ENCODE results near the gene PCSK4. TPM values are rescaled to one million over a fixed set of nuclear protein-coding genes. Genes with fewer than 3 reads are reported as not detected.

Gene PCSK4
- total and polyA plus RNA-seq, 9 of the 15 experiments (the other 6 are each of a cell fraction or from before 2014, with no cell fraction given) = 0.01 to 9.1 (median 2.1) TPM; not detected in 1

GRCh38 chr19:1483979-1484428 lies 6.1 kb downstream of the PCSK4 start:
- no TSS peak for BruUV-seq (replicated peaks)
- Histone ChIP-seq H3K36me3 (ENCODE audit: control insufficient read depth, insufficient read depth, low read length) (no peaks in the 10 kb centered on the region), H3K9ac (ENCODE audit: insufficient read depth in 1 of 2, low read depth in 2 of 2, low read length in 2 of 2) (no peak overlapping the region), H2AFZ (ENCODE audit: low read depth, low read length) (no peak overlapping the region), H3K4me2 (ENCODE audit: insufficient read depth, low read length) (no peak overlapping the region), H3K9me1 (ENCODE audit: control insufficient read depth, insufficient read depth, low read length) (no peaks in the 10 kb centered on the region), H3K9me3 (replicated peaks; ENCODE audit: control insufficient read depth, insufficient read depth, low read depth, low read length) (no peaks in the 10 kb centered on the region), H4K20me1 (replicated peaks; ENCODE audit: control insufficient read depth, insufficient read depth, low read length) (no peaks in the 10 kb centered on the region), H3K27ac (ENCODE audit: extremely low read depth, low read depth, low read length) (no peak overlapping the region), H3K4me3 (no peak overlapping the region), H3K4me1 (replicated peaks in 1 of 2; ENCODE audit: control insufficient read depth in 2 of 2, insufficient read depth in 2 of 2, low read length in 2 of 2) (peaks cover 0 to 64% of the 10 kb centered on the region in 2 experiments; a peak in 4 of 5 replicates), H3K79me2 (ENCODE audit: control insufficient read depth, insufficient read depth, low read length) (peaks cover under 1% of the 10 kb centered on the region; the same call in 2 of the 3 replicates), H3K27me3 (ENCODE audit: control insufficient read depth in 2 of 2, insufficient read depth in 2 of 2, low read length in 2 of 2) (no peaks in the 10 kb centered on the region)
- ChIA-PET POLR2A (no interaction called here), CTCF (ENCODE audit: low intra/inter-chr PET ratio) (interaction anchor here (0.6 kb wide), 1 partner anchor 11 kb away, joined by 3 read pairs; no protein-coding TSS in a partner anchor)
- FAIRE-seq = no peak
- no peak for DNase-seq (ENCODE audit: extremely low read depth in 1 of 4, low spot score in 3 of 4)
- no peak for ATAC-seq
- intact Hi-C loops (cut with micrococcal nuclease) = no loop called here
- TF ChIP-seq TAL1 (IDR thresholded peaks at IDR 0.05) (no peak), POLR2H (tag; IDR thresholded peaks at IDR 0.05; ENCODE audit: low read depth) (no peak), ZNF253 (CRISPR knock-in tag; conservative IDR thresholded peaks at IDR 0.05) (no peak), KDM2B (CRISPR knock-in tag; IDR thresholded peaks at IDR 0.05) (no peak), ZNF655 (CRISPR knock-in tag; IDR thresholded peaks at IDR 0.05) (no peak), JUND (IDR thresholded peaks at IDR 0.05; ENCODE audit: borderline replicate concordance, low read depth, low read length) (no peak), JUND (tag; IDR thresholded peaks at IDR 0.05; ENCODE audit: borderline replicate concordance, low read depth, low read length) (no peak), NR3C1 (CRISPR knock-in tag; IDR thresholded peaks at IDR 0.05) (no peak), ZNF133 (CRISPR knock-in tag; IDR thresholded peaks at IDR 0.05) (no peak), PPARD (CRISPR knock-in tag; IDR thresholded peaks at IDR 0.05) (no peak), PREB (CRISPR knock-in tag; IDR thresholded peaks at IDR 0.05) (no peak), STAG1 (CRISPR knock-in tag; IDR thresholded peaks at IDR 0.05; ENCODE audit: borderline replicate concordance) (no peak)
- in situ Hi-C loops (cut with MboI) = no loop called here
- 65% methylated on average over 9 of the region's 23 CpGs for WGBS (ENCODE audit: insufficient coverage, low coverage, missing lambda C conversion rate)
